HG02840 (cell line): ENCODE results near the gene NAA10.

Source experiments
- ATAC-seq: cut with Tn5 transposase; IDR thresholded peaks from one replicate; pipeline ENCODE4 v1.9.1; 2021; ENCODE audit warnings: mild to moderate bottlenecking, moderate library complexity, moderate number of reproducible peaks; ENCODE audit not compliant: unreplicated experiment, low FRiP score

The NAA10 gene

GRCh38 chrX:153930011-153930910, 4.6 kb downstream of the NAA10 start:
- no peak for ATAC-seq

DNA sequence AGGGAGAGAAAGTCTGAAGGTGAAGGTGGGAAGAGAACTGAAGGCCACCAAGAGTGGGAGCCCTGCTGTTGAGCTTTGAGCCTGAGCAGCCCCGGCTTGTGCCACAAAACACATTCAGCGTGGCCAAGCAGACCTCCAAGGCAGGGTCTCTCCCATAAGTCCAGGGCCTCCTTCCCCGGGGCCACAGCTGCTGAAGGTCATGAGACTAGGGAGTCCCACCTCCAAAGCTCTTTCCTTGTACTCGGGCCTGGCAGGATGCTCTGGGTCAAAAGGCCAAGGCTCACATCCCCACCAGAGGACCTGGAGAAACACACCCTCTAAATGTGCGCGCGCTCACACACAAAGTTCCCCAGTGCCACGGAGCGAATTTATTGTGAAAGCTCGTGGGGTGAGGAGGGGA, 5.3 kb downstream of the NAA10 start:
- no peak for ATAC-seq

- no peak for ATAC-seq
Observed at GRCh38 chrX:153928846-153929245, 6.0 kb downstream of the NAA10 start.

DNA sequence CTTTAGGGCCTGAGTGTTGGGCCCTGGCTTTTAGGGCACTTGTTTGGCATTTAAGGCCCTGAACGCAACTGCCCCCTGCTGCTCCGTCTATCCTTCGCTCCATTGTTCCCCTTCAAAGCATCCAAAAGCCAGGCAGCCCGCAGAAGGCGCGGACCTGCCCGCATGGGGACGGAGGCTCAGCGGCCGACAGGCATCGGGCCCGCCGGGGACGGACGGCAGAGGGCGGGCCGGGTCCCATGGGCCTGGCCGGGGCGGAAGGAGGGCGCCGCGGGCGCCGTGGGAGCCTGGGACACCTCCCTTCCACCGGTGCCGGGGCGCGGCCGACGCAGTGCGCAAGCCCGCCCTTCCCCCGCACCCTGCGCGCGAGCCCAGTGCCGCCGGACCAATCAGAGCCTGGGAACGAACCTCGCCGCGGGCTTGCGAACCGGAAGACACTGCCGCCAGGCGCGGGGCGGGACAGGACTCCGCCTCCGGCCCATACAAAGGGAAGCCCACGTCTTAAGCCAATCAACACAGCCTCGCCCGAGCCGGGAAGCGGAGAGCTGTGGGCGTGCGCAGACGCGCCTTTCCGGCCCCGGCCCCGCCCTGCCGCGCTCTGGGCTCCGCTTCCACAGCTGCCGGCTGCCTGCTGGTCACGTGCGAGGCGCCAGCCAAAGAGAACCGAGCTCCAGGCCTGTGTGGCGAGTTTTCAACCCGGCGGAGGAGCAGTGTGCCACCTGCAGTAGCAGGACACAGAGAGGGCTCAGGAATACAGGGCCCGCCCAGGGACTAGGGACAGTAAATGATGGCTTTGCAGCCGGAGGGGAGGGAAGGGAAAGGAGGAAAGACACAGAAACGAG, 6.7 kb downstream of the NAA10 start:
- ATAC-seq: peak; percentile 60

GRCh38 chrX:153927672-153927921, 7.2 kb downstream of the NAA10 start:
- ATAC-seq: no peak

GRCh38 chrX:153926858-153927671, 7.8 kb downstream of the NAA10 start:
- ATAC-seq: peak; percentile 43

GRCh38 chrX:153926552-153926857, 8.3 kb downstream of the NAA10 start:
- ATAC-seq: no peak

DNA sequence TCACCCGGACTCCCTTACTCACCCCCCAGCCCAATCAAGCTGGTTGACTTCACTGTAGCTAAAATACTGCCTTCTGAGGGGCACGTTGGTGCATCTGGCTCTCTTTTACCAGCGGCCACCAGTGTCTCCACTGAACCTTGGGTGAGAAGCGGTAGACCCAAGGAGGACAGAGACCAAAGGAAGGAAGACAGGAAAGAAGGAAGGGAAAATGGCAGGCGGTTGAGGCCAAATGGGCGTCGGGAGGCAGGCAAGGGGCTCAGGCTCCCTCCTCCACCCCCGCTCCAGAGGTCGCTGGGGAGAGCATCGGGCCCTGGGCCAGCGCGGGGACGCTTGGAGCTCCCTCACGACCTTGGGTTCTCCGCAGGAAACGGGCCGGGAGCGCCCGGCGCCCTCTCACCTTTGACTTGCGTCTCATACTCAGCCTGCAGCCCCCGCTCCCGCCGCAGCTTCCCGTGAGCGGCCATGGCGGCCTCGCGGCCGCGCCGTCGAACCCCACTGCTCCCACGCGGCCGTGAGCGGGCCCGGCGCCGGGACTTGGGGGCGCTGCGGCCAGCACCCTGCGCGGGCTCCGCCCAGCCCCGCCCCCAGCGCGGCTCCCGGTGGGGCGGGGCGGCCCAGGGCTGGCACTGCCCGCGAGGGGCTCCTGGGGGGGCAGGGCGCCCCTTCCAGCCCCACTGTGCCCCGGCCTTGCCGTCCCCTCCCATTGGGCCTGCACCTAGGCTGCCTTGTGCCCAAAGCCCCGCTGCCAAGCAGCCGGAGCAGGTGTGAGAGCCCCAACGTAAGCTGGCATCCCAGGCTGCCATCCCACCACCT, 8.9 kb downstream of the NAA10 start, which contains the start of gene ARHGAP4:
TSS of gene ARHGAP4 (minus strand) at position 526 of the 813 bp plus-strand sequence. CDS start at position 464, 62 bp downstream.
- no peak for ATAC-seq

DNA sequence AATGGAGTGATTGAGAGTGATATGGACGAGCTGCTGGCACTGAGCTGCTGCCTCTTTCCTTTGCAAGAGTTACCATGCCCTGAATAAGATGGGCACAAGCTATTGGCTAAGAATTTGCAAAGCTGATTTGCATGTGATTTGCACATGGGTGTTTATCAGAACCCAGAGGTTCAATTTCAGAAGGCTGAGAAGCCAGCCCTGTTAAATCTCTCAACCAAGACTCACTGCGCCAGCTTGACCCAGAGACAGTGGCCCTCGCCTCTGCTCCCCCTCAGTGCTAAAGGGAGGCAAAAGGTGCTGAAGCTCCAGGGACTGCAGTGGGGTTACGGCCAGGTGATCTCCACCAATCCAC, 9.5 kb downstream of the NAA10 start:
- no peak for ATAC-seq

- no peak for ATAC-seq
Observed at GRCh38 chrX:153924149-153924861, 10.5 kb downstream of the NAA10 start.

GRCh38 chrX:153922932-153923857, 11.6 kb downstream of the NAA10 start:
- no peak for ATAC-seq

GRCh38 chrX:153921511-153922446, 13.1 kb downstream of the NAA10 start:
- no peak for ATAC-seq

GRCh38 chrX:153921070-153921469, 13.8 kb downstream of the NAA10 start:
- ATAC-seq: no peak

GRCh38 chrX:153920546-153920945, 14.3 kb downstream of the NAA10 start:
- ATAC-seq: no peak

DNA sequence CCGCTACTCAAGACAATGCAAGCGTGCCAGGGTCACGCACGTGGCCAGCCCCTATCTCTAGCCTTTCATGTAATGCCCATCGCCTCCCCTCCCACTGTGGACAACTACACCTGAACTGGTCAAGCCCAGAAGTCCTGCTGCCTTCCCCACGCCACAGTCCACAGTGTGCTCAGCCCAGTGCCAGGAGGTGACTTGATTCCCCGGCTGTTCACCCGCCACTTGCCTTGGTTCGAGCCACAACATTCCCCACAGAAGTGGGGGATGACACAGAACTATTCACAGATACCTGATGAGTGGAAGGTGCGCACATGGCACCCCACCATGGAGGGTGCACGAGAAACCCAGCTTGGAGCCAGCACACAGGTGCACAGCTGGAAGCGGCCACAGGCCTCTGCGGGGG, 15.6 kb downstream of the NAA10 start:
- no peak for ATAC-seq

DNA sequence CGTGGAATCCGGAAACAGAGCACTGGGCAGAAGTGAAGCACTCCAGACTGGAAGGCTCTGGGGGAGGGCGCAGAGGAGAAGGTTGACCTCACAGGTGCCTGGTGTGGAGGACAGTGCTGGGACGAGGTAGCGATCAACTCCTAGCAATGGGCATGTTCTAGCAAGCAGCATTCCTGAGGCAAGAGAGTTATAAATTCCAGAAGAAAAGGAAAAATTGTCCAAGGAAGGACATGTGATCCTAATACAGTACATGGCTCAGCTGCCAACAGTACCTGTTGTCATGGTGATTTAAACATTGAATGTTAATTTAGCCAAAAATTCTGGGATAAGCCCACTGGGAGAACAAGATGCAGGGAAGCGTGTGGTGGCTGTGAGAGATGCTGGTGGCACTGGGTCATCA, 17.0 kb downstream of the NAA10 start:
- no peak for ATAC-seq

DNA sequence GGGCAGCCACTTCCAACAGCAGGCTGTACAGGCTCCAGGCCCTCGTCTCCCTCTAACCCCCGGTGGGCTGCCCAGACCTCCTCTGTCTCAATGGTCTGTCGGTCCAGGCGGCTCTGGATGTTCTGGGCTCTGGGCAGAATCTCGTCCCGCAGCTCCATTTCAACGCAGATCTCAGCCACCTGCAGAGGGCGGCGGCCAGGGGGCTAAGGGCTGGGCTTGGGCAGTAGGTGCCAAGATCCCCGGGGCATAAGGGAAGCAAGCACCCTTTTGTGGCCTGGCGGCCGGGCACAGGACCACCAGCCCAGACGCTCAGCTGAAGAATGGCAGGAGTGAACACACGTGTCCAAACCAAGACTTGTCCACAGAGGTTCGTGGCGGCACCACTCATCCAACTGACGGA, 21.1 kb downstream of the NAA10 start:
- ATAC-seq: no peak

DNA sequence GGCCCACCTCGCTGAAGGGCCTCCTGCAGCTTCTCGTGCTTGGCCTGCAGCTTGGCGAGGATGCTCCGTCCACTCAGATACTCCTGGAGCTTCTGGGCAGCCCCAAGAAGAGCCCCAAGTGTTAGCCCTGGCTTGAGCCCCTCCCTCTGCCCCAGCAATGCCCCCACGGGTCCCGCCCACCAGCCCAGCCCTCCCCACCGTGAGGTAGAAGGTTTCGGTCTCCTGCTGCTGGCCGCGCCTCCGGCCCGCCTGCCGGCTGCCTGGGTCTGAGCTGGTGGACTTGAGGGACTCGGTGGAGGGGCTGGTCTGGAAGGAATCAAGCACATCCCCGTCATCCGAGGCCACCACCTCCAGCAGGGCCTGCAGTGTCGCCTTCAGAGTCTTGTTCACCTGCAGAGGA, 21.6 kb downstream of the NAA10 start:
- no peak for ATAC-seq
